Measurements from ENCODE around the gene ACSL5. TPM values are rescaled to one million over a fixed set of nuclear protein-coding genes. Genes with fewer than 3 reads are reported as not detected.

The ACSL5 gene
- total and polyA plus RNA-seq, 2 of the 8 experiments (the other 6 are each of a cell fraction or from before 2014, with no cell fraction given): not detected

DNA sequence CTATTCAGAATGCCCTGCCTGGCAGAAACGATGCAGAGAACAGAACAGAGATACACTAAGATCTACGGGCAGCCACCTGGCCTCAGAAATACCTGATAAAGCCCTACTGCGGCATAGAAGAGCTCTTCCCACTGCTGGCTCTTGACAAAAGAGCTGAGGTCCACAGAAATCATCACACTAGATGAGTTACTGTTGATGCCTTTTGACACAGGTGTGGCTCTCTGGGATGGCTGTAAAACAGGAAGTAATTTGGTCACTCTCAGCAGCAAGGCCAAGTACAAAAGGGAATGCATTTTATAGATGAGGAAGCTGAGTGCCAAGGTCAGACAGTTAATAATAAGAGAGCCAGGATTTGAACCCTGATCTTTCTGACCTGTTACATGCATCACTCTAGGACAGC lies 35.0 kb upstream of the ACSL5 start:
- FAIRE-seq (no peak), DNase-seq (ENCODE audit: low read depth in 1 of 2, low spot score in 2 of 2) (no peak)
- Histone ChIP-seq H3K27me3 (replicated peaks in 1 of 4; ENCODE audit: control insufficient read depth in 3 of 4, extremely low read depth in 1 of 4, insufficient read depth in 3 of 4, low read length in 3 of 4) (no peaks in the 10 kb centered on the region), H3K18ac (ENCODE audit: extremely low read depth, low read length) (no peak overlapping the region), H2BK120ac (replicated peaks; ENCODE audit: low read depth, low read length) (no peak overlapping the region), H3K36me3 (ENCODE audit: control insufficient read depth in 2 of 4, insufficient read depth in 4 of 4, low read length in 3 of 4) (no peaks in the 10 kb centered on the region), H3K4ac (replicated peaks; ENCODE audit: insufficient read length, low read depth, low read length) (no peak overlapping the region), H3K4me1 (replicated peaks in 1 of 4; ENCODE audit: control insufficient read depth in 3 of 4, insufficient read depth in 4 of 4, low read length in 3 of 4) (no peaks in the 10 kb centered on the region), H3K79me1 (ENCODE audit: low read depth, low read length) (no peaks in the 10 kb centered on the region), H4K8ac (ENCODE audit: extremely low read depth, insufficient read depth, low read length) (no peak overlapping the region), H3K4me2 (ENCODE audit: insufficient read depth in 1 of 2, low read depth in 2 of 2, low read length in 2 of 2) (no peak overlapping the region), H2BK5ac (ENCODE audit: low read depth, low read length) (no peak overlapping the region), H2BK15ac (ENCODE audit: low read length) (no peak overlapping the region), H3K9ac (replicated peaks in 1 of 4; ENCODE audit: extremely low read depth in 1 of 4, low read depth in 3 of 4, low read length in 3 of 4) (no peak overlapping the region), H4K20me1 (replicated peaks in 1 of 2; ENCODE audit: control insufficient read depth in 1 of 2, insufficient read depth in 2 of 2, low read length in 2 of 2) (no peaks in the 10 kb centered on the region), H3K23me2 (ENCODE audit: low read depth, low read length) (no peaks in the 10 kb centered on the region), H3K9me3 (ENCODE audit: insufficient read depth in 2 of 2, low read depth in 1 of 2, low read length in 1 of 2) (no peaks in the 10 kb centered on the region), H3K4me3 (ENCODE audit: extremely low read depth in 1 of 4, insufficient read depth in 2 of 4, low read depth in 3 of 4, low read length in 4 of 4) (no peak overlapping the region), H2AFZ (ENCODE audit: low read length) (no peak overlapping the region), H4K5ac (ENCODE audit: insufficient read length, low read depth, low read length) (no peak overlapping the region), H3K56ac (replicated peaks; ENCODE audit: insufficient read length, low read depth, low read length) (no peak overlapping the region), H2BK20ac (ENCODE audit: low read length) (no peak overlapping the region), H3K79me2 (ENCODE audit: control insufficient read depth in 1 of 2, insufficient read depth in 2 of 2, low read length in 2 of 2) (no peaks in the 10 kb centered on the region), H4K91ac (replicated peaks; ENCODE audit: insufficient read length, low read length) (no peak overlapping the region), H3K23ac (ENCODE audit: insufficient read length) (no peak overlapping the region), H2AK5ac (ENCODE audit: low read depth, low read length) (no peak overlapping the region), H3K14ac (ENCODE audit: insufficient read length) (no peak overlapping the region), H3K27ac (ENCODE audit: low read depth, low read length) (no peak overlapping the region), H2BK12ac (ENCODE audit: low read depth, low read length) (no peak overlapping the region)
- WGBS, 2 experiments (ENCODE audit: extremely low coverage in 1 of 2, insufficient coverage in 1 of 2, insufficient read length in 1 of 2, insufficient replicate concordance in 2 of 2, low coverage in 1 of 2, low lambda C conversion rate in 2 of 2, missing lambda C conversion rate in 1 of 2): 93% methylated on average over 3 of the region's 3 CpGs; no CpG with 5 or more reads in 1 of the 2 experiments
- ChIA-PET POLR2A (ENCODE audit: partially characterized antibody) (no interaction called here), CTCF (ENCODE audit: partially characterized antibody) (interaction anchor here (0.8 to 1.4 kb wide), 4 partner anchors 15 to 202 kb away, joined by 3 to 5 read pairs (median 3); no protein-coding TSS in a partner anchor)
- no peak for TF ChIP-seq RAD21 (IDR thresholded peaks at IDR 0.05 in 1 of 2, conservative IDR thresholded peaks at IDR 0.05 in 1 of 2; ENCODE audit: low read depth in 2 of 2, low read length in 2 of 2)
- no peak for TF ChIP-seq BACH1 (IDR thresholded peaks at IDR 0.05; ENCODE audit: low read length)
- TF ChIP-seq TAF1 (IDR thresholded peaks at IDR 0.05; ENCODE audit: low read depth, low read length): no peak
- TF ChIP-seq SIX5 (IDR thresholded peaks at IDR 0.05; ENCODE audit: low read depth, low read length): no peak
- TF ChIP-seq JUND (IDR thresholded peaks at IDR 0.05; ENCODE audit: low read length): no peak
- no peak for TF ChIP-seq BCL11A (IDR thresholded peaks at IDR 0.05; ENCODE audit: low read depth in 2 of 2, low read length in 2 of 2)
- no peak for TF ChIP-seq SUZ12 (IDR thresholded peaks at IDR 0.05; ENCODE audit: low read length)
- TF ChIP-seq GTF2F1 (IDR thresholded peaks at IDR 0.05; ENCODE audit: borderline replicate concordance, low read depth, low read length): no peak
- TF ChIP-seq SRF (IDR thresholded peaks at IDR 0.05; ENCODE audit: low read depth, low read length): no peak
- no peak for TF ChIP-seq KDM1A (IDR thresholded peaks at IDR 0.05; ENCODE audit: borderline replicate concordance, low read length)
- no peak for TF ChIP-seq EGR1 (IDR thresholded peaks at IDR 0.05; ENCODE audit: borderline replicate concordance, low read depth, low read length)
- no peak for TF ChIP-seq CEBPB (IDR thresholded peaks at IDR 0.05; ENCODE audit: low read depth, low read length)
- no peak for TF ChIP-seq SIN3A (conservative IDR thresholded peaks at IDR 0.05 in 1 of 2, IDR thresholded peaks at IDR 0.05 in 1 of 2; ENCODE audit: low read depth in 1 of 2, low read length in 2 of 2)
- no peak for TF ChIP-seq RXRA (IDR thresholded peaks at IDR 0.05; ENCODE audit: insufficient read depth, low read depth, low read length)
- TF ChIP-seq CBX8 (IDR thresholded peaks at IDR 0.05; ENCODE audit: borderline replicate concordance, low read depth, low read length): no peak
- no peak for TF ChIP-seq TCF12 (IDR thresholded peaks at IDR 0.05; ENCODE audit: low read depth, low read length)
